Lung (tissue), 12 donors: ENCODE data around the gene SLC39A2. TPM values are rescaled to one million over a fixed set of nuclear protein-coding genes. Genes with fewer than 3 reads are reported as not detected.
A peak's percentile ranks its signal among the peaks of the same experiment; 100 is the strongest.

Source experiments
- ATAC-seq: fragments of 200-7000 bp; cut with Tn5 transposase; one replicate; pipeline ENCODE4 v1.9.1; 2020; ENCODE audit warnings: moderate number of reproducible peaks; ENCODE audit not compliant: insufficient read depth, low FRiP score
- DNase-seq, 3 donors: peaks; one replicate each; pipeline ENCODE4 v3.0.0-alpha.2; 2013 to 2017
- H3K27ac ChIP-seq, 2 donors: one replicate each; pipeline ENCODE4 v1.5.1; 2013; ENCODE audit warnings: mild to moderate bottlenecking in 2 of 2, moderate library complexity in 2 of 2, control low read depth in 1 of 2, inconsistent platforms in 1 of 2, low read depth in 1 of 2, low read length in 1 of 2
- H3K27me3 ChIP-seq, 3 donors: one replicate each; pipeline ENCODE4 v1.5.1; 2013; ENCODE audit warnings: low read length in 2 of 3; ENCODE audit not compliant: control insufficient read depth in 3 of 3, insufficient read depth in 3 of 3
- H3K36me3 ChIP-seq, 4 donors: one replicate each; pipeline ENCODE4 v1.5.1; 2013; ENCODE audit warnings: low read length in 4 of 4, mild to moderate bottlenecking in 1 of 4, moderate library complexity in 1 of 4; ENCODE audit not compliant: control insufficient read depth in 4 of 4, insufficient read depth in 4 of 4
- H3K4me1 ChIP-seq, 5 donors: one replicate each; pipeline ENCODE4 v1.5.1; 2013; ENCODE audit warnings: low read length in 5 of 5, mild to moderate bottlenecking in 2 of 5, moderate library complexity in 1 of 5; ENCODE audit not compliant: control insufficient read depth in 5 of 5, insufficient read depth in 5 of 5
- H3K4me3 ChIP-seq: one replicate; pipeline ENCODE4 v1.5.1; 2013; ENCODE audit warnings: mild to moderate bottlenecking, control low read depth, moderate library complexity
- H3K9ac ChIP-seq, 2 donors: one replicate each; pipeline ENCODE4 v1.5.1; 2013; ENCODE audit warnings: low read length in 2 of 2, control low read depth in 1 of 2; ENCODE audit not compliant: insufficient read depth in 1 of 2
- H3K9me3 ChIP-seq, 4 donors: one replicate each; pipeline ENCODE4 v1.5.1; 2013; ENCODE audit warnings: low read length in 3 of 4, mild to moderate bottlenecking in 1 of 4, moderate library complexity in 1 of 4; ENCODE audit not compliant: control insufficient read depth in 4 of 4, insufficient read depth in 3 of 4
- CTCF ChIP-seq: IDR thresholded peaks from 2 replicates; pipeline ENCODE4 v1.5.1; 2012; ENCODE audit warnings: mild to moderate bottlenecking; ENCODE audit errors: control extremely low read depth, extremely low read depth
- WGBS, 2 donors: extraction: QIAGEN DNeasy Blood & Tissue Kit; methylation state at CpG; one replicate each; pipeline ENCODE4 v1.1.7; 2013; 5-methylcytosine and 5-hydroxymethylcytosine counted together
- polyA plus RNA-seq, 2 donors: library from polyadenylated mRNA; stranded (reverse); fragments of 200-250 nt; gene quantifications; one replicate each; pipeline ENCODE4 v1.2.1, GENCODE V29; 2013
- total RNA-seq, 2 donors: library from RNA; depleted of rRNA in 1 of 2; stranded (reverse); fragments of >200 nt in 1 of 2; gene quantifications; one replicate each; pipeline ENCODE4 v1.2.1, GENCODE V29; 2014 to 2021
- donor health status: control.
- donor health status: control.
- donor health status: Bipolar disorder and iron deficiency.
- donor health status: healthy.
- donor health status: DM: yes; HTN: yes; CAD: no.

The SLC39A2 gene
- total and polyA plus RNA-seq, 4 donors: 0.02 to 0.08 TPM; not detected in 2

GRCh38 chr14:21043974-21044618 is 45.0 kb downstream of the SLC39A2 start:
- no peak for TF ChIP-seq CTCF
- 17 to 21% methylated on average over 6 of the region's 6 CpGs for WGBS, 2 donors
- peaks cover 9 to 26% (median 12%) of the 10 kb centered on the region in 5 donors for H3K4me1 ChIP-seq
- no peak for ATAC-seq
- no peaks in the 10 kb centered on the region for H3K36me3 ChIP-seq
- H3K4me3 ChIP-seq: no peak overlapping the region
- no peak overlapping the region for H3K9ac ChIP-seq
- no peaks in the 10 kb centered on the region for H3K27me3 ChIP-seq
- peak overlapping the region; percentile 28 to 50 for H3K27ac ChIP-seq
- peak in 1 of 3 donors; percentile 34 for DNase-seq
- H3K9me3 ChIP-seq: peaks cover 0 to 2% (median 0%) of the 10 kb centered on the region in 4 donors

GRCh38 chr14:21047378-21047781 is 48.3 kb downstream of the SLC39A2 start:
- H3K36me3 ChIP-seq: no peaks in the 10 kb centered on the region
- ATAC-seq (no peak), DNase-seq (no peak)
- H3K4me1 ChIP-seq: peaks cover 0 to 16% (median 6%) of the 10 kb centered on the region in 5 donors
- peaks cover 0 to 2% (median 0%) of the 10 kb centered on the region in 4 donors for H3K9me3 ChIP-seq
- no peak overlapping the region for H3K4me3 ChIP-seq
- H3K9ac ChIP-seq: no peak overlapping the region
- TF ChIP-seq CTCF: no peak
- no peak overlapping the region for H3K27ac ChIP-seq
- 68 to 73% methylated on average over 2 of the region's 2 CpGs for WGBS, 2 donors
- H3K27me3 ChIP-seq: no peaks in the 10 kb centered on the region

GRCh38 chr14:21048638-21049037 is 49.5 kb downstream of the SLC39A2 start:
- Histone ChIP-seq H3K27ac (no peak overlapping the region), H3K36me3 (no peaks in the 10 kb centered on the region), H3K27me3 (no peaks in the 10 kb centered on the region), H3K9ac (no peak overlapping the region), H3K4me3 (no peak overlapping the region), H3K4me1 (peaks cover 0 to 6% (median 6%) of the 10 kb centered on the region in 5 donors), H3K9me3 (peaks cover 0 to 2% (median 0%) of the 10 kb centered on the region in 4 donors)
- TF ChIP-seq CTCF: no peak
- WGBS, 2 donors: 81 to 83% methylated on average over 2 of the region's 2 CpGs
- no peak for ATAC-seq
- no peak for DNase-seq
